KOPT-K1 (cell line): ENCODE measurements around the gene GNG13.

ENCODE experiments used
- H3K27ac ChIP-seq: fragments of 200-600 bp; sonication (generic); 2 replicates; pipeline ENCODE4 v1.5.1; 2016; ENCODE audit warnings: antibody characterized with exemption, mild to moderate bottlenecking, low read depth, low read length; ENCODE audit not compliant: poor library complexity, severe bottlenecking
- H3K36me3 ChIP-seq: fragments of 200-600 bp; sonication (generic); 2 replicates; pipeline ENCODE4 v1.5.1; 2017; ENCODE audit warnings: antibody characterized with exemption, mild to moderate bottlenecking, low read length, moderate library complexity; ENCODE audit not compliant: insufficient read depth
- H3K9me3 ChIP-seq: fragments of 200-600 bp; sonication (generic); 2 replicates; pipeline ENCODE4 v1.5.1; 2017; ENCODE audit warnings: antibody characterized with exemption, low read length, mild to moderate bottlenecking; ENCODE audit not compliant: insufficient read depth, poor library complexity, severe bottlenecking

Gene GNG13, protein sequence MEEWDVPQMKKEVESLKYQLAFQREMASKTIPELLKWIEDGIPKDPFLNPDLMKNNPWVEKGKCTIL

GRCh38 chr16:799948-800833, at the start of gene GNG13:
TSS of gene GNG13 (minus strand) at chr16:800734. CDS start at chr16:799077, 1,657 bp downstream.
- Histone ChIP-seq H3K27ac (no peak within 1 kb of the TSS), H3K36me3 (peaks cover 13% of the 10 kb centered on the region), H3K9me3 (no peaks in the 10 kb centered on the region)

GRCh38 chr16:848510-849253, 48.1 kb upstream of the GNG13 start:
- Histone ChIP-seq H3K36me3 (no peaks in the 10 kb centered on the region), H3K9me3 (peaks cover 64% of the 10 kb centered on the region), H3K27ac (no peak overlapping the region)

DNA sequence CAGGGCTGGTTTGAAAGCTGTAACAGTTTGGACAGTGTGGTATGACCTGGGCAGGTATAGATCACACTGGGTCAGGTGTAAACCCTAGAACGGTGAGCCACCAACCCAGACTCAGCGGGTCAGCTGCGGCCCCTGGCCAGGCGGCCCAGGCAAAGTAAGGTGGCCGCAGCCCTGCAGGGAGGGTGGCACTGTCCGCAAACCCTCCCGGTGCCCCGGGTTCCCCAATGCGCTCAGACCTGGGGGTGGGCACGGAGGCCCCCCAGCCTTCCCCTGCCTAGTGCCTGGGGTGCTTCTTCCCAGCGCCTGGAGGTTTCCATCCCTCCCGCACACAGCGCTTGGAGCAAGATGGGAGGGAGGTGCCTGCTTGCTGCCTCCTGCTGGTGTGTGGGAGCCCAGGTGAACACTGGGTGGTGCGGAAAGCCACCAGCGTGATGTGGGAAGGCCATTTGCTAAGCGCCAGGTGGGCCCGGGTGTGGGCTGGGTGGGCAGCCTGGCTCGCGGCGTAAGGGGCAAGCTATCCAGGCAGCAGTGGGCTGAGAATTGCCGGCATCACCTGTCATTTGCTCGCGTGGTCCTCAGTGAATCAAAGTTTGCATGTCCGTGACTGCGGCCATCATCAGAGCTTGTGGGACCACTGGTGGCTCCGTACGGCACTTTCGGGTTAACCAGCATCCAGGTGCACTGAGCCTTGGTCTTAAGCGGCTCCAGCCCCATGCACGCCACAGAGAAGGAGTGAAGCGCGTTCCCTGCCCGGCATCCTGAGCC, 47.3 kb upstream of the GNG13 start:
- peaks cover 59% of the 10 kb centered on the region for H3K9me3 ChIP-seq
- H3K36me3 ChIP-seq: no peaks in the 10 kb centered on the region
- H3K27ac ChIP-seq: no peak overlapping the region

DNA sequence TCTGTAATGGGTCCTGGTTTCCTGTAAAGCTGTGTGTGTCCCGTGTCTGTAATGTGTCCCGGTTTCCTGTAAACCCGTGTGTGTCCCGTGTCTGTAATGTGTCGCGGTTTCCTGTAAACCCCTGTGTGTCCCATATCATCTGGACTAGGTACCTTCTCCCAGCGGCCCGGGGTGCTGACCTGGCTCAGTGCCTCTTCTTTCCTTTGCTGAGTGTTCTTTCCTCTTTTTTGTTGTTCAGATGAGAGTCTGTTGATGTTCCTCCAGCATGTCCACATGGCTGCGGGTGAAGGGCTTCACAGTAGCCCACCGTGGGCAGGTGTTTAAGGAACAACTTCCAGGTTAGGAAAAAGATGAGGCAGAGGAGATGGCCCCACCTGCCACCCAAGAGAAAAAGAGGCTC, 46.6 kb upstream of the GNG13 start:
- Histone ChIP-seq H3K9me3 (peaks cover 52% of the 10 kb centered on the region), H3K27ac (no peak overlapping the region), H3K36me3 (no peaks in the 10 kb centered on the region)

GRCh38 chr16:845351-845745, 44.8 kb upstream of the GNG13 start:
- Histone ChIP-seq H3K36me3 (no peaks in the 10 kb centered on the region), H3K9me3 (peaks cover 34% of the 10 kb centered on the region), H3K27ac (no peak overlapping the region)

- H3K36me3 ChIP-seq: no peaks in the 10 kb centered on the region
- peaks cover 29% of the 10 kb centered on the region for H3K9me3 ChIP-seq
- no peak overlapping the region for H3K27ac ChIP-seq
These were observed 44.3 kb upstream of the GNG13 start for GRCh38 chr16:844638-845350.

DNA sequence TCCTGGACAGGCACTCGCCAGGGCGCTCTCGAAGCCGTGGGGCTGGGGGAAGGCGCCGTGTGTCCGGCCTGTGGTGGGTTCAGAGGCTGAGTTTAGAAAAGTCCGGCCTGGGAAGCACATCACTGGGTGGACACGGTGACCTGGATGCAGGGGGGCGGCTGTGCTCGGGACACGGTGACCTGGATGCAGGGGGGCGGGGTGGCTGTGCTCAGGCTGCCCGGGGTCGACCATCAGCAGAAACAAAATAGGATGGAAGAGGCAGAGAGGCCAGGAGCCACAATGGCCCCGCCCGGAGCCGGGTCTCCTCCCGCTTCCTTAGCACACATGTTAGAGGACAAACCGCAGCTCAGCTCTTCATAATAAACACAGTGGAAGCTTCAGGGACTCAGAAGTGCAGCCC, 43.2 kb upstream of the GNG13 start:
- Histone ChIP-seq H3K27ac (no peak overlapping the region), H3K9me3 (peaks cover 19% of the 10 kb centered on the region), H3K36me3 (no peaks in the 10 kb centered on the region)

GRCh38 chr16:842711-843560, 42.4 kb upstream of the GNG13 start:
- peaks cover 11% of the 10 kb centered on the region for H3K9me3 ChIP-seq
- no peak overlapping the region for H3K27ac ChIP-seq
- H3K36me3 ChIP-seq: no peaks in the 10 kb centered on the region

DNA sequence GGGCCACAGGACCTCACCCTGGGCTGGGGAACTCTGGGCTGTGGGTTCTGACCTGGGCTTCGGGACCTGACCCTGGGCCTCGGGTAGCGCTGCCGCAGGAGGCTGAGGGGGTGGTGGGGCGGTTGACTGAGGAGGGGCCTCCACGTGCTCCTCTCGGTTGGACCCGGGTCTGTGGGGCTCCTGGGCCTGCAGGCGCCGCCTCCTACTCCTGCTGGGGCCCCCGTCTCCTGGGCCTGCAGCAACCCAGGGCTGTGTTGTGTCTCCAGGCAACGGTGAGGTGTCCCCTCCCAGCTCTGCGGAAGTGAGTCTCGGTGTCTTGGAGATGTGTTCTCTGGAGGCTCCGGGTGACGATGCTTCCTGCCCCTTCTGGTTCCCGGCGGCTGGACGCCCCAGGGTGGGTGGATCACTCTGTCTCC, 41.5 kb upstream of the GNG13 start:
- no peaks in the 10 kb centered on the region for H3K36me3 ChIP-seq
- peaks cover 8% of the 10 kb centered on the region for H3K9me3 ChIP-seq
- H3K27ac ChIP-seq: no peak overlapping the region

DNA sequence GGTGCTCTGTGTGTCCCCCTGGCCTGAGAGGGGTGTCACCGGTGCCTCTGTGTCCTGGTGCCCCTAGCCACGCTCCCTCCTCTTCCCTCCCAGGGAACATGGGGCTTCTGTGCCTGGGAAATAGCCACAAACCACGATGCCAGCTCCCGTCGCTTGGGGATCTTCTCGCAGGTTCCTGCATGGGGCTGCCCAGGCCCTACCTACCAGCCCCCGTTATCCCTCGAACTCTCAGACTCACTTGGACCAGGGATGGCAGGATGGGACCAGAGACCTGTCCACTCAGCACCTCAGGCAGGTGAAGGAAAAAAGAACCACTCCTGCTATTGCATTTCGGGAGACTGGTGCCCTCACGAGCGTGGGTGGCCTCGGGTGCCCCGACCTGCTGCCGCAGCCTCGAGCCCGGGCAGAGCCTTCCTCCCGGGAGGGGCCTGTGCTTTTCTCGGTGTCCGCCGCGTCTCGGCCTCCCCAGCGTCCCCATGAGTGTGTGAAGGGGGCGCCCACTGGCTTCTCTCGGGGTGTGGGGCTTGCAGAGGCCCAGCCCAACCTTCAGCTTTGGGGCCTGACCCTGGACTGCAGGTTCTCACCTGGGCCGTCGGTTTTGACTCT, 41.0 kb upstream of the GNG13 start:
- H3K9me3 ChIP-seq: peaks cover 11% of the 10 kb centered on the region
- H3K27ac ChIP-seq: no peak overlapping the region
- no peaks in the 10 kb centered on the region for H3K36me3 ChIP-seq

GRCh38 chr16:840561-841454, 40.3 kb upstream of the GNG13 start:
- H3K27ac ChIP-seq: no peak overlapping the region
- H3K36me3 ChIP-seq: no peaks in the 10 kb centered on the region
- peaks cover 18% of the 10 kb centered on the region for H3K9me3 ChIP-seq

GRCh38 chr16:839643-840408, 39.3 kb upstream of the GNG13 start:
- Histone ChIP-seq H3K27ac (no peak overlapping the region), H3K36me3 (no peaks in the 10 kb centered on the region), H3K9me3 (peaks cover 28% of the 10 kb centered on the region)
